ENCODE measurements around the gene WFDC5.
A peak's percentile ranks its signal among the peaks of the same experiment; 100 is the strongest.

Gene WFDC5

GRCh38 chr20:45112754-45113153 lies 2.2 kb downstream of the WFDC5 start:
- TF ChIP-seq, protein P1, sequence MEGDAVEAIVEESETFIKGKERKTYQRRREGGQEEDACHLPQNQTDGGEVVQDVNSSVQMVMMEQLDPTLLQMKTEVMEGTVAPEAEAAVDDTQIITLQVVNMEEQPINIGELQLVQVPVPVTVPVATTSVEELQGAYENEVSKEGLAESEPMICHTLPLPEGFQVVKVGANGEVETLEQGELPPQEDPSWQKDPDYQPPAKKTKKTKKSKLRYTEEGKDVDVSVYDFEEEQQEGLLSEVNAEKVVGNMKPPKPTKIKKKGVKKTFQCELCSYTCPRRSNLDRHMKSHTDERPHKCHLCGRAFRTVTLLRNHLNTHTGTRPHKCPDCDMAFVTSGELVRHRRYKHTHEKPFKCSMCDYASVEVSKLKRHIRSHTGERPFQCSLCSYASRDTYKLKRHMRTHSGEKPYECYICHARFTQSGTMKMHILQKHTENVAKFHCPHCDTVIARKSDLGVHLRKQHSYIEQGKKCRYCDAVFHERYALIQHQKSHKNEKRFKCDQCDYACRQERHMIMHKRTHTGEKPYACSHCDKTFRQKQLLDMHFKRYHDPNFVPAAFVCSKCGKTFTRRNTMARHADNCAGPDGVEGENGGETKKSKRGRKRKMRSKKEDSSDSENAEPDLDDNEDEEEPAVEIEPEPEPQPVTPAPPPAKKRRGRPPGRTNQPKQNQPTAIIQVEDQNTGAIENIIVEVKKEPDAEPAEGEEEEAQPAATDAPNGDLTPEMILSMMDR (conservative IDR thresholded peaks at IDR 0.05): no peak
- no peak for TF ChIP-seq ZFX (IDR thresholded peaks at IDR 0.05)
- H3K27ac ChIP-seq: no peak overlapping the region

GRCh38 chr20:45111799-45112471 lies 3.0 kb downstream of the WFDC5 start:
- no peak overlapping the region for H3K27ac ChIP-seq
- TF ChIP-seq, protein P1 (conservative IDR thresholded peaks at IDR 0.05): peak; percentile 83
- no peak for TF ChIP-seq ZFX (IDR thresholded peaks at IDR 0.05)

- no peak overlapping the region for H3K27ac ChIP-seq
- TF ChIP-seq ZFX (IDR thresholded peaks at IDR 0.05): no peak
- TF ChIP-seq, protein P1 (conservative IDR thresholded peaks at IDR 0.05): no peak
Observed at GRCh38 chr20:45111285-45111684, 3.7 kb downstream of the WFDC5 start.

GRCh38 chr20:45110301-45110700 lies 4.7 kb downstream of the WFDC5 start:
- no peak overlapping the region for H3K27ac ChIP-seq
- no peak for TF ChIP-seq ZFX (IDR thresholded peaks at IDR 0.05)
- TF ChIP-seq, protein P1 (conservative IDR thresholded peaks at IDR 0.05): no peak

GRCh38 chr20:45109634-45110033 lies 5.3 kb downstream of the WFDC5 start:
- TF ChIP-seq, protein P1 (conservative IDR thresholded peaks at IDR 0.05): no peak
- no peak for TF ChIP-seq ZFX (IDR thresholded peaks at IDR 0.05)

DNA sequence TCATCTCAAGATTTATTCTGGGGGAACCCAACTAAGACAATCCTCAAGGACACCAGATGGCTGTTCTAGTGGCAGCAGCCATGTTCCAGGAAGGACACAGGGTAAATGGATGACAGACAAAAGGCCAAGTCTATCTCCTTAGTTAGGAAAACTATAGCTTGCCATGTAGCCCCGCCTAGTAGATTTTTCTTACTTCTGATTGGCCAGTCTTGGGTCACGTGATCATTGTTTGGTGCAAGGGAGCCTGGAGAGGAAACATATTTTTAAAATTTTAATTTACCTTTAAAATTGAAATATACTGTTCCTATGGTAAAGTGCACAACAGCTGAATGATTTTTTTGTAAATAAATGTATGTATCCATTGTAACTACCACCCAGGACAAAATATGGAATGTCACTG lies 9.7 kb downstream of the WFDC5 start:
- TF ChIP-seq, protein P1 (conservative IDR thresholded peaks at IDR 0.05): no peak
- no peak for TF ChIP-seq ZFX (IDR thresholded peaks at IDR 0.05)
- no peak overlapping the region for H3K27ac ChIP-seq

More at GRCh38 chr20:45109634-45110033, 5.3 kb downstream of the WFDC5 start:
- H3K27ac ChIP-seq: no peak overlapping the region

DNA sequence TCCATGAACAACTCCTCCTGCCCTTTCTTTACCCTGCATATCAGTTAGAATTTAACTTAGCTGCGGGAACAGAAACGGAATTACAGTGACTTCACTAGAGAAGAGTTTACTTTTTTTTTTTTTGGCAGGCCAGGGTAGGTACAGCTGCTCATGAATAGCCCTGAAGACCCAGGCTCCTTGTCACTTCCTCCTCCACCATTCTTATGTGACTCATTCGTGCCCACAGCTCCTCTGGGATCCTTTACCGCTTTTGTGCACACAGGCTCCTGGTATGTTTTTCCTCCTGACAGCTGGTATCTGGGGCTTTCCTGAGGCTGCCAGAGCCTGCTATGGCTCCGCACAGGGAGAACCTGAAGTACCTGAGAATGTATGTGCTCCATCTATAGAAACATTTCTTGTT lies 10.2 kb downstream of the WFDC5 start:
- TF ChIP-seq ZFX (IDR thresholded peaks at IDR 0.05): no peak
- TF ChIP-seq, protein P1 (conservative IDR thresholded peaks at IDR 0.05): no peak
- no peak overlapping the region; the same call in 1 of the 2 replicates for H3K27ac ChIP-seq

All from C4-2B (cell line).